Endothelial cell (in vitro differentiated cells): ENCODE results near the gene TSC22D4. TPM values are rescaled to one million over a fixed set of nuclear protein-coding genes. Genes with fewer than 3 reads are reported as not detected.

Experiments
- DNase-seq: peaks from one replicate; pipeline ENCODE4 v3.0.0; 2021; ENCODE audit warnings: low spot score
- H3K27ac Mint-ChIP-seq: one replicate; pipeline ENCODE4 v1.8.0; 2021; ENCODE audit warnings: mixed read lengths, inconsistent platforms; ENCODE audit not compliant: unreplicated experiment
- H3K27me3 Mint-ChIP-seq: one replicate; pipeline ENCODE4 v1.8.0; 2021; ENCODE audit warnings: mild to moderate bottlenecking, moderate library complexity, mixed read lengths, inconsistent platforms; ENCODE audit not compliant: unreplicated experiment
- H3K36me3 Mint-ChIP-seq: one replicate; pipeline ENCODE4 v1.8.0; 2021; ENCODE audit warnings: mild to moderate bottlenecking, low read depth, mixed read lengths, inconsistent platforms; ENCODE audit not compliant: unreplicated experiment
- H3K4me1 Mint-ChIP-seq: one replicate; pipeline ENCODE4 v1.8.0; 2021; ENCODE audit warnings: mild to moderate bottlenecking, mixed read lengths, inconsistent platforms; ENCODE audit not compliant: unreplicated experiment
- H3K4me3 Mint-ChIP-seq: one replicate; pipeline ENCODE4 v1.8.0; 2021; ENCODE audit warnings: mild to moderate bottlenecking, mixed read lengths, inconsistent platforms; ENCODE audit not compliant: unreplicated experiment
- H3K9me3 Mint-ChIP-seq: one replicate; pipeline ENCODE4 v1.8.0; 2021; ENCODE audit warnings: mixed read lengths, inconsistent platforms; ENCODE audit not compliant: unreplicated experiment
- total RNA-seq: library from RNA; stranded (reverse); fragmentation: NEBNext Ultra II Directional; extraction: Animal tissue kit (Norgen Biotek cat#: 25700); gene quantifications from one replicate; pipeline ENCODE4 v1.2.1, GENCODE V29; 2021; ENCODE audit not compliant: unreplicated experiment
- TF ChIP-seq, protein P1 (sequence below): fragments of 200-600 bp; sonication (generic); IDR thresholded peaks from one replicate; pipeline ENCODE4 v1.5.0; 2021; ENCODE audit warnings: antibody characterized with exemption; ENCODE audit not compliant: unreplicated experiment

TSC22D4 gene
- total RNA-seq, 1 donor from 2014 or later = 94.3 TPM

GRCh38 chr7:100437150-100438100, 41.6 kb downstream of the TSC22D4 start:
- peaks cover 11% of the 10 kb centered on the region for H3K27me3 Mint-ChIP-seq
- no peak for DNase-seq
- H3K4me1 Mint-ChIP-seq = peaks cover 33% of the 10 kb centered on the region
- H3K36me3 Mint-ChIP-seq = peaks cover 28% of the 10 kb centered on the region
- TF ChIP-seq, protein P1, sequence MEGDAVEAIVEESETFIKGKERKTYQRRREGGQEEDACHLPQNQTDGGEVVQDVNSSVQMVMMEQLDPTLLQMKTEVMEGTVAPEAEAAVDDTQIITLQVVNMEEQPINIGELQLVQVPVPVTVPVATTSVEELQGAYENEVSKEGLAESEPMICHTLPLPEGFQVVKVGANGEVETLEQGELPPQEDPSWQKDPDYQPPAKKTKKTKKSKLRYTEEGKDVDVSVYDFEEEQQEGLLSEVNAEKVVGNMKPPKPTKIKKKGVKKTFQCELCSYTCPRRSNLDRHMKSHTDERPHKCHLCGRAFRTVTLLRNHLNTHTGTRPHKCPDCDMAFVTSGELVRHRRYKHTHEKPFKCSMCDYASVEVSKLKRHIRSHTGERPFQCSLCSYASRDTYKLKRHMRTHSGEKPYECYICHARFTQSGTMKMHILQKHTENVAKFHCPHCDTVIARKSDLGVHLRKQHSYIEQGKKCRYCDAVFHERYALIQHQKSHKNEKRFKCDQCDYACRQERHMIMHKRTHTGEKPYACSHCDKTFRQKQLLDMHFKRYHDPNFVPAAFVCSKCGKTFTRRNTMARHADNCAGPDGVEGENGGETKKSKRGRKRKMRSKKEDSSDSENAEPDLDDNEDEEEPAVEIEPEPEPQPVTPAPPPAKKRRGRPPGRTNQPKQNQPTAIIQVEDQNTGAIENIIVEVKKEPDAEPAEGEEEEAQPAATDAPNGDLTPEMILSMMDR = no peak
- peak overlapping the region; percentile 73 for H3K4me3 Mint-ChIP-seq
- H3K9me3 Mint-ChIP-seq = no peaks in the 10 kb centered on the region
- H3K27ac Mint-ChIP-seq = peak overlapping the region; percentile 30

DNA sequence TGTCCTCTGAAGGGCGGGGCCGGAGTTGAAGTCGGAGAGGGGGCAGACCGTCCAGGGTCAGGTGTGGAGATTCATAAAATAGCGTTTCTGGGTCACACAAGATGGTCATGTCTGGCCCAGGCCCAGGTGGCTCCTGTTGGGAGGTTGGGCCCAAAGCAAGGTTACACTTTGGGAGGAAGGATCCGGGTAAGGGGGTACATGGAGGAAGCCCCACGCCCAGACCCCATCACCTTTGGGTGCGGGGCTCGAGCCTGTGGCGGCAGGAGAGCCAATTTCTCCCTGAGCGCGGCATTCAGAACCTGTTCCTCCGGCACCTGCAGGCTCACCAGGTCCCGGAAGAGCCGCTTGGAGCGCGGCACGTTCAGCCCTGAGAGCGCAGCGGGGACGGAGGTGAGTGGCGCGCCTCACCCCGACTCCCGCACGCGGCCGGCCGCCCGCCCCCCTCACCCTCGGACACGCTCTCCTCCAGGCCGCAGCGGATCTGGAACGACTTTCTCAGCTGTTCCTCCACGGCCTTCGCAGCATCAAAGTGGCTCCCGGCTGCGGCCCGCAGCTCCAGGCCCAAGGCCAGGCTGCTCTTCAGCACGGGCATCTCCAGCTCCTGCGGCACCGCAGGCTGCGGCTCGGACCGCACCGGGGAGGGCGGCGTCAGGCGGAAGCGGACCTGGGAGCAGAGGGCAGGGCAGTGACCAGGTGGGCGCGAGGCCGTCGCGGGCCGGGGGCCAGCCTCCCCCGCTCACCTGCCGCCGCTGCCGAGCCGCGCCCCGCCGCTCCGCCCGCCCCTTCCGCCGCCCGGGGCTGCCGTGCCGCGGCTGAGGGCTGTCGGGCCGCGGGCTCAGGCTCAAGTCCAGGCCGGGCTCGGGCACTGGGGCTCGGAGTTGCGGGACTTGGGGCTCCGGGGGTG, 43.4 kb downstream of the TSC22D4 start:
- peak; percentile 32 for DNase-seq
- Mint-ChIP-seq H3K36me3 (peaks cover 30% of the 10 kb centered on the region), H3K27me3 (peaks cover 13% of the 10 kb centered on the region), H3K9me3 (no peaks in the 10 kb centered on the region), H3K4me3 (peak overlapping the region; percentile 95), H3K4me1 (peaks cover 46% of the 10 kb centered on the region), H3K27ac (peak overlapping the region; percentile 63)
- TF ChIP-seq, protein P1 = no peak

- H3K4me3 Mint-ChIP-seq = peak overlapping the region; percentile 94
- DNase-seq = no peak
- peak overlapping the region; percentile 63 for H3K27ac Mint-ChIP-seq
- peaks cover 50% of the 10 kb centered on the region for H3K4me1 Mint-ChIP-seq
- peaks cover 33% of the 10 kb centered on the region for H3K36me3 Mint-ChIP-seq
- TF ChIP-seq, protein P1 = no peak
- peaks cover 15% of the 10 kb centered on the region for H3K27me3 Mint-ChIP-seq
- no peaks in the 10 kb centered on the region for H3K9me3 Mint-ChIP-seq
These were observed 44.5 kb downstream of the TSC22D4 start for GRCh38 chr7:100434297-100435144.

DNA sequence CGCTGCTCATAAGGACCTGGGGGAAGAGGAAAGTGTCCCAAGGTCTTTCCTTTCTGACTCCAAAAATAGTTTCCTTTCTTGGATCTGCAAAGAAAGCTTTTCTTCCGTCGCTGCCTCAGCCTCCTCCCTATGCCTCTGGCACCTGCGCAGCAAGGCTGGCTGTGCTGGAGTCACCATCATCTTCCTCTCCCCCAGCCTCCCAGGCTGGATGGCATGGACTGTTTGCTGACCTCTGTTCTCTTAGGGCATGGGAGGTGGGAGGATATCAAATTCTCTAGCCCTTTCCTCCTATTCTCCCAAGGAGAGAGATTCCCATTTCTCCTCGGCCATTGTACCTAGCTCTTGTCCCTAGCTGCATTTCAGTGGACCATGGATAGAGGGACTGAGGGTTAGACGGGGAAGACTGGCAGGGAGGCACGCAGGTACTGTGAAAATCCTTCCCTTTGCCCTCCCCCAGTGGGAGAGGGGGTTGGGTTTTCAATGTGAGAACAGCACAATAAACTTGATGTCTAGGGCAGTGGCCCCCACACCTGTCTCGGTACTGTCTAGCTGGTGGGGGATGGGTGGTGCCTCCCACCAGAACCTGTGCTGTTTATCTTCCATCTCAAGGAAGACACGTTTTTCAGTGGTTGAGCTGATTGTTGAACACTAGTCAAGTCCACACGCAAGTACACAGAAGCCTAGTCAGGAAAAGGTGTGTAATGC, 45.3 kb downstream of the TSC22D4 start:
- H3K9me3 Mint-ChIP-seq = no peaks in the 10 kb centered on the region
- peak overlapping the region; percentile 94 for H3K4me3 Mint-ChIP-seq
- peaks cover 21% of the 10 kb centered on the region for H3K27me3 Mint-ChIP-seq
- TF ChIP-seq, protein P1 = no peak
- H3K36me3 Mint-ChIP-seq = peaks cover 38% of the 10 kb centered on the region
- no peak for DNase-seq
- peaks cover 50% of the 10 kb centered on the region for H3K4me1 Mint-ChIP-seq
- H3K27ac Mint-ChIP-seq = peak overlapping the region; percentile 38
